HG03342 (cell line): Measurements from ENCODE around the gene MAJIN.

Experiments
- ATAC-seq: cut with Tn5 transposase; IDR thresholded peaks from one replicate; pipeline ENCODE4 v1.9.1; 2021; ENCODE audit warnings: mild to moderate bottlenecking, moderate library complexity; ENCODE audit not compliant: unreplicated experiment

MAJIN gene

GRCh38 chr11:64933935-64934681 is 37.8 kb downstream of the MAJIN start:
- ATAC-seq = no peak

GRCh38 chr11:64933213-64933934 is 38.5 kb downstream of the MAJIN start:
- ATAC-seq = no peak

GRCh38 chr11:64932324-64932723 is 39.6 kb downstream of the MAJIN start:
- ATAC-seq = no peak

- no peak for ATAC-seq
These were observed 40.6 kb downstream of the MAJIN start for GRCh38 chr11:64931290-64931689.

- ATAC-seq = no peak
These were observed 41.6 kb downstream of the MAJIN start for GRCh38 chr11:64930340-64930739.

GRCh38 chr11:64929625-64930024 is 42.3 kb downstream of the MAJIN start:
- ATAC-seq = no peak

GRCh38 chr11:64928957-64929356 is 43.0 kb downstream of the MAJIN start:
- no peak for ATAC-seq

- ATAC-seq = no peak
These were observed 45.2 kb downstream of the MAJIN start for GRCh38 chr11:64926689-64927088.

- no peak for ATAC-seq
These were observed 46.1 kb downstream of the MAJIN start for GRCh38 chr11:64925536-64926436.

GRCh38 chr11:64924910-64925284 is 47.0 kb downstream of the MAJIN start:
- ATAC-seq = no peak

- peak; percentile 79 for ATAC-seq
These were observed 47.7 kb downstream of the MAJIN start, which contains the start of gene PPP2R5B for GRCh38 chr11:64923944-64924909. Gene PPP2R5B, plus strand, starts transcription at chr11:64924689. Its CDS starts 1,046 bp downstream, at chr11:64925735.

- no peak for ATAC-seq
These were observed 48.7 kb downstream of the MAJIN start for GRCh38 chr11:64923151-64923661.

- ATAC-seq = no peak
These were observed 50.5 kb downstream of the MAJIN start for GRCh38 chr11:64921384-64921783.

GRCh38 chr11:64920124-64920523 is 51.8 kb downstream of the MAJIN start:
- ATAC-seq = no peak

GRCh38 chr11:64919627-64920026 is 52.3 kb downstream of the MAJIN start:
- ATAC-seq = no peak

- no peak for ATAC-seq
These were observed 53.9 kb downstream of the MAJIN start for GRCh38 chr11:64918017-64918416.

GRCh38 chr11:64917663-64917995 is 54.3 kb downstream of the MAJIN start:
- ATAC-seq = no peak

- peak; percentile 93 for ATAC-seq
These were observed 54.9 kb downstream of the MAJIN start, which contains the start of gene ATG2A for GRCh38 chr11:64916775-64917662. Gene ATG2A, minus strand, starts transcription at chr11:64917209. Its CDS starts 74 bp downstream, at chr11:64917135.
